ENCODE measurements around the gene FBXL20. TPM values are rescaled to one million over a fixed set of nuclear protein-coding genes. Genes with fewer than 3 reads are reported as not detected.

FBXL20 gene
- polyA plus RNA-seq, 1 of the 3 experiments (the other 2 are of a cell fraction): 2.2 TPM

DNA sequence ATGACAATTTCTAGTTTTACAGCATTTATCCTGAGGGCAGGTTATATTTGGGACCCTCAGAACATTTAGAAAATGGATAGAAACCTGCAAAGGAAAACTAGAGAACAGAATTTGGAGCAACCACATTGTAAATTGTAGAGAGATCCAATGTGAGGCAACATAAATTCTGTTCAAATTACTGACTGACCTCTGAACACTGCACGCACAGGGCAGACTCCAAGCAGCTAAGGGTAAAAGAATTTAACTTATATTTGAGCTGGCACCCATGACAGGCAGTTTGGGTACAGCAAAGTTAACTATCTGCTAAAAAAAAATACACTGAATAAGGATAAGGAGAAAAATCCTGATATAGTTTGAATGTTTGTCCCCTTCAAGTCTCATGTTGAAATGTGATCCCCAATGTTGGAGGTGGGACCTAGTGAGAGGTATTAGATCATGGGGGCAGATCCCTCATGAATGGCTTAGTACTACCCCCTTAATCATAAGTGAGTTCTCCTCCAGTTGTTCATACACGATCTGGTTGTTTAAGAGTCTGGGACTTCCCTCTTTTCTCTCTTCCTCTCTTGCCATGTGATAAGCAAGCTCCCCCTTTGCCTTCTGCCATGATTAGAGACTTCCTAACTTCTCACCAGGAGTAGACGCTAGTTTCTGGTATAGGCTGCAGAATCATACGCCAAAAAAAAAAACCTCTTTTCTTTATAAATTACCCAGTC lies 75.7 kb downstream of the FBXL20 start (continued):
- no peak for TF ChIP-seq FOXJ3 (CRISPR knock-in tag; IDR thresholded peaks at IDR 0.05)
- TF ChIP-seq TAF1 (IDR thresholded peaks at IDR 0.05; ENCODE audit: borderline replicate concordance, low read depth, low read length): no peak
- TF ChIP-seq MXI1 (IDR thresholded peaks at IDR 0.05; ENCODE audit: low read depth, low read length): no peak
- TF ChIP-seq, protein P1, sequence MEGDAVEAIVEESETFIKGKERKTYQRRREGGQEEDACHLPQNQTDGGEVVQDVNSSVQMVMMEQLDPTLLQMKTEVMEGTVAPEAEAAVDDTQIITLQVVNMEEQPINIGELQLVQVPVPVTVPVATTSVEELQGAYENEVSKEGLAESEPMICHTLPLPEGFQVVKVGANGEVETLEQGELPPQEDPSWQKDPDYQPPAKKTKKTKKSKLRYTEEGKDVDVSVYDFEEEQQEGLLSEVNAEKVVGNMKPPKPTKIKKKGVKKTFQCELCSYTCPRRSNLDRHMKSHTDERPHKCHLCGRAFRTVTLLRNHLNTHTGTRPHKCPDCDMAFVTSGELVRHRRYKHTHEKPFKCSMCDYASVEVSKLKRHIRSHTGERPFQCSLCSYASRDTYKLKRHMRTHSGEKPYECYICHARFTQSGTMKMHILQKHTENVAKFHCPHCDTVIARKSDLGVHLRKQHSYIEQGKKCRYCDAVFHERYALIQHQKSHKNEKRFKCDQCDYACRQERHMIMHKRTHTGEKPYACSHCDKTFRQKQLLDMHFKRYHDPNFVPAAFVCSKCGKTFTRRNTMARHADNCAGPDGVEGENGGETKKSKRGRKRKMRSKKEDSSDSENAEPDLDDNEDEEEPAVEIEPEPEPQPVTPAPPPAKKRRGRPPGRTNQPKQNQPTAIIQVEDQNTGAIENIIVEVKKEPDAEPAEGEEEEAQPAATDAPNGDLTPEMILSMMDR (IDR thresholded peaks at IDR 0.05): no peak
- no peak for TF ChIP-seq GATA2 (CRISPR knock-in tag; IDR thresholded peaks at IDR 0.05)

DNA sequence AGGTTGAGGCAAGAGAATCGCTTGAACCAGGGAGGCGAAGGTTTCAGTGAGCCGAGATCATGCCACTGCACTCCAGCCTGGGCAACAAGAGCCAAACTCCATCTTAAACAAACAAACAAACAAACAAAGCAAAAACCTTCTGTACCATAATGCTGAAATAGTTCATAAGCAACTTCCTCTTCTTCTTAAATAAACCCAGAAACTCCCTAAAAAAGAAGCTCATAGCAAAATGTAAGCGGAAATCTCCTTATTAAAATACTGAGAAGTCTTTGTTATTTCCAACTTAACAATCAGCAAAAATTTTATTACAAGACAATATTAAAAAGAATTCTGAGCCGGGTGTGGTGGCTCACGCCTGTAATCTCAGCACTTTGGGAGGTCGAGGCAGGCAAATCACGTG lies 82.8 kb downstream of the FBXL20 start:
- H3K4me3 ChIP-seq (ENCODE audit: low read depth in 2 of 2, low read length in 1 of 2): no peak overlapping the region
- H3K4me2 ChIP-seq: no peak overlapping the region
- no peaks in the 10 kb centered on the region for H3K79me2 ChIP-seq (ENCODE audit: insufficient read depth)
- ChIA-PET POLR2A (no interaction called here), CTCF (no interaction called here)
- no peak overlapping the region for H3K27ac ChIP-seq (ENCODE audit: low read depth in 2 of 2, low read length in 1 of 2)
- no peak overlapping the region for H2AFZ ChIP-seq (ENCODE audit: low read depth)
- no peak overlapping the region for H3K9ac ChIP-seq
- H3K36me3 ChIP-seq (replicated peaks in 1 of 2; ENCODE audit: control insufficient read depth in 1 of 2, insufficient read depth in 2 of 2, low read length in 1 of 2): no peaks in the 10 kb centered on the region
- H4K20me1 ChIP-seq (ENCODE audit: insufficient read depth): no peaks in the 10 kb centered on the region
- no peaks in the 10 kb centered on the region for H3F3A ChIP-seq (replicated peaks; ENCODE audit: insufficient read depth)
- H3K9me2 ChIP-seq: no peaks in the 10 kb centered on the region
- WGBS (ENCODE audit: low lambda C conversion rate): 98% methylated on average over 8 of the region's 8 CpGs
- no peaks in the 10 kb centered on the region for H3K27me3 ChIP-seq (ENCODE audit: insufficient read depth)
- no peak for DNase-seq
- no peaks in the 10 kb centered on the region; a peak in 1 of 4 replicates for H3K4me1 ChIP-seq (ENCODE audit: control insufficient read depth in 1 of 2, insufficient read depth in 2 of 2, low read depth in 1 of 2, low read length in 1 of 2)
- no peak for TF ChIP-seq JUND (IDR thresholded peaks at IDR 0.05)
- TF ChIP-seq, protein P2, sequence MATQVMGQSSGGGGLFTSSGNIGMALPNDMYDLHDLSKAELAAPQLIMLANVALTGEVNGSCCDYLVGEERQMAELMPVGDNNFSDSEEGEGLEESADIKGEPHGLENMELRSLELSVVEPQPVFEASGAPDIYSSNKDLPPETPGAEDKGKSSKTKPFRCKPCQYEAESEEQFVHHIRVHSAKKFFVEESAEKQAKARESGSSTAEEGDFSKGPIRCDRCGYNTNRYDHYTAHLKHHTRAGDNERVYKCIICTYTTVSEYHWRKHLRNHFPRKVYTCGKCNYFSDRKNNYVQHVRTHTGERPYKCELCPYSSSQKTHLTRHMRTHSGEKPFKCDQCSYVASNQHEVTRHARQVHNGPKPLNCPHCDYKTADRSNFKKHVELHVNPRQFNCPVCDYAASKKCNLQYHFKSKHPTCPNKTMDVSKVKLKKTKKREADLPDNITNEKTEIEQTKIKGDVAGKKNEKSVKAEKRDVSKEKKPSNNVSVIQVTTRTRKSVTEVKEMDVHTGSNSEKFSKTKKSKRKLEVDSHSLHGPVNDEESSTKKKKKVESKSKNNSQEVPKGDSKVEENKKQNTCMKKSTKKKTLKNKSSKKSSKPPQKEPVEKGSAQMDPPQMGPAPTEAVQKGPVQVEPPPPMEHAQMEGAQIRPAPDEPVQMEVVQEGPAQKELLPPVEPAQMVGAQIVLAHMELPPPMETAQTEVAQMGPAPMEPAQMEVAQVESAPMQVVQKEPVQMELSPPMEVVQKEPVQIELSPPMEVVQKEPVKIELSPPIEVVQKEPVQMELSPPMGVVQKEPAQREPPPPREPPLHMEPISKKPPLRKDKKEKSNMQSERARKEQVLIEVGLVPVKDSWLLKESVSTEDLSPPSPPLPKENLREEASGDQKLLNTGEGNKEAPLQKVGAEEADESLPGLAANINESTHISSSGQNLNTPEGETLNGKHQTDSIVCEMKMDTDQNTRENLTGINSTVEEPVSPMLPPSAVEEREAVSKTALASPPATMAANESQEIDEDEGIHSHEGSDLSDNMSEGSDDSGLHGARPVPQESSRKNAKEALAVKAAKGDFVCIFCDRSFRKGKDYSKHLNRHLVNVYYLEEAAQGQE (IDR thresholded peaks at IDR 0.05; ENCODE audit: low read depth, low read length): no peak
- TF ChIP-seq TCF12 (IDR thresholded peaks at IDR 0.05): no peak
- TF ChIP-seq GATA2 (CRISPR knock-in tag; IDR thresholded peaks at IDR 0.05): no peak
- TF ChIP-seq NFIC (IDR thresholded peaks at IDR 0.05; ENCODE audit: borderline replicate concordance): no peak
- no peak for TF ChIP-seq RCOR1 (IDR thresholded peaks at IDR 0.05; ENCODE audit: low read length)
- TF ChIP-seq, protein P3, sequence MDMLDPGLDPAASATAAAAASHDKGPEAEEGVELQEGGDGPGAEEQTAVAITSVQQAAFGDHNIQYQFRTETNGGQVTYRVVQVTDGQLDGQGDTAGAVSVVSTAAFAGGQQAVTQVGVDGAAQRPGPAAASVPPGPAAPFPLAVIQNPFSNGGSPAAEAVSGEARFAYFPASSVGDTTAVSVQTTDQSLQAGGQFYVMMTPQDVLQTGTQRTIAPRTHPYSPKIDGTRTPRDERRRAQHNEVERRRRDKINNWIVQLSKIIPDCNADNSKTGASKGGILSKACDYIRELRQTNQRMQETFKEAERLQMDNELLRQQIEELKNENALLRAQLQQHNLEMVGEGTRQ (IDR thresholded peaks at IDR 0.05; ENCODE audit: borderline replicate concordance, low read depth, low read length): no peak
- no peak for TF ChIP-seq TAF1 (IDR thresholded peaks at IDR 0.05; ENCODE audit: borderline replicate concordance, low read depth, low read length)
- TF ChIP-seq, protein P4, sequence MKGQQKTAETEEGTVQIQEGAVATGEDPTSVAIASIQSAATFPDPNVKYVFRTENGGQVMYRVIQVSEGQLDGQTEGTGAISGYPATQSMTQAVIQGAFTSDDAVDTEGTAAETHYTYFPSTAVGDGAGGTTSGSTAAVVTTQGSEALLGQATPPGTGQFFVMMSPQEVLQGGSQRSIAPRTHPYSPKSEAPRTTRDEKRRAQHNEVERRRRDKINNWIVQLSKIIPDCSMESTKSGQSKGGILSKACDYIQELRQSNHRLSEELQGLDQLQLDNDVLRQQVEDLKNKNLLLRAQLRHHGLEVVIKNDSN (IDR thresholded peaks at IDR 0.05; ENCODE audit: borderline replicate concordance, low read depth): no peak
- no peak for TF ChIP-seq RFX5 (IDR thresholded peaks at IDR 0.05; ENCODE audit: low read length)
- no peak for TF ChIP-seq RAD21 (IDR thresholded peaks at IDR 0.05; ENCODE audit: low read length)
- TF ChIP-seq, protein P5, sequence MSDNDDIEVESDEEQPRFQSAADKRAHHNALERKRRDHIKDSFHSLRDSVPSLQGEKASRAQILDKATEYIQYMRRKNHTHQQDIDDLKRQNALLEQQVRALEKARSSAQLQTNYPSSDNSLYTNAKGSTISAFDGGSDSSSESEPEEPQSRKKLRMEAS (IDR thresholded peaks at IDR 0.05; ENCODE audit: low read depth): no peak
- no peaks in the 10 kb centered on the region for H3K9me3 ChIP-seq

Measured in SK-N-SH (cell line).